GM12891 (cell line): ENCODE measurements around the gene ARIH1.

Source experiments
- PAX5 ChIP-seq: IDR thresholded peaks from 2 replicates; pipeline ENCODE4 v1.6.1; 2011; ENCODE audit warnings: low read length, moderate library complexity, mild to moderate bottlenecking; ENCODE audit not compliant: insufficient read depth, severe bottlenecking
- POLR2A ChIP-seq: IDR thresholded peaks from 2 replicates; pipeline ENCODE4 v1.6.1; 2011; ENCODE audit warnings: low read depth, low read length, control low read depth
- POLR2AphosphoS5 ChIP-seq: IDR thresholded peaks from 2 replicates; pipeline ENCODE4 v1.6.1; 2011; ENCODE audit warnings: low read depth, low read length, control low read depth
- POU2F2 ChIP-seq: IDR thresholded peaks from 2 replicates; pipeline ENCODE4 v1.6.1; 2011; ENCODE audit warnings: low read depth, mild to moderate bottlenecking, control low read depth, low read length, moderate library complexity
- SPI1 ChIP-seq: IDR thresholded peaks from 2 replicates; pipeline ENCODE4 v1.6.1; 2011; ENCODE audit warnings: low read depth, low read length, control low read depth
- TAF1 ChIP-seq: IDR thresholded peaks from 2 replicates; pipeline ENCODE4 v1.6.1; 2011; ENCODE audit warnings: low read depth, low read length, control low read depth

DNA sequence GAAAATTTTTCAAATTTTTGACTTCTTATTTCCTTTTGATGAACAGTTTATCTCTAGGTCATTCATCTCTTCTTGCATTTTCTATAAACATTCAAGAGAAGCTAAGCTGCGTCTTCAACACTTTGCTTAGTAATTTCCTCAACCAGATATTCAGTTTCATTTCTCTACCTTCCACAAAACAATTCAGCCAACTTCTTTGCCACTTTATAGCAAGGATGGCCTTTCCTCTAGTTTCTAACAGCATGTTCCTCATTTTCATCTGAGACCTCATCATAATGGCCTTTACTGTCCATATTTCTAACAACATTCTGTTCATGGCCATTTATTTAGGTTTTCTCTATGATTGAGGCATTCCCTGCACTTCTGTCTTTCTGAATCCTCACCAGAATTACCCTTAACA, 90.0 kb downstream of the ARIH1 start:
- no peak for TF ChIP-seq POLR2A
- no peak for TF ChIP-seq POLR2AphosphoS5
- TF ChIP-seq SPI1, result no peak
- no peak for TF ChIP-seq TAF1
- no peak for TF ChIP-seq POU2F2
- TF ChIP-seq PAX5, result no peak
